HEK293 (cell line): ENCODE results near the gene L3MBTL1.

Experiments
- CTCF ChIA-PET: fragments of 350-600 bp; formaldehyde crosslinking; extraction: SDS; loops from one replicate; lab custom pipeline; 2021; ENCODE audit warnings: antibody characterized with exemption; lab: Yijun Ruan, JAX
- POLR2A ChIA-PET: fragments of 300-600 bp; formaldehyde crosslinking; extraction: SDS; loops from one replicate; lab custom pipeline; 2020; ENCODE audit warnings: antibody characterized with exemption, inconsistent platforms; lab: Yijun Ruan, JAX
- H3K27ac ChIP-seq: fragments of 200-500 bp; sonication (Bioruptor generic); 2 replicates; pipeline ENCODE4 v1.5.1; 2014; ENCODE audit warnings: low read depth, low read length, control low read depth, inconsistent platforms; ENCODE audit errors: extremely low read depth
- H3K36me3 ChIP-seq, 2 experiments: fragments of 200-500 bp in 1 of 2; sonication (Bioruptor generic) in 1 of 2; 1 replicate in 1 of 2; 2 replicates in 1 of 2; pipeline ENCODE4 v1.5.1; 2014 to 2017; ENCODE audit warnings: inconsistent platforms in 2 of 2, low read length in 2 of 2; ENCODE audit not compliant: control insufficient read depth in 2 of 2, insufficient read depth in 1 of 2
- H3K4me1 ChIP-seq: fragments of 200-500 bp; sonication (Bioruptor generic); 2 replicates; pipeline ENCODE4 v1.5.1; 2014; ENCODE audit warnings: mild to moderate bottlenecking, low read length, inconsistent platforms; ENCODE audit not compliant: control insufficient read depth, insufficient read depth
- H3K4me3 ChIP-seq: 2 replicates; pipeline ENCODE4 v1.5.1; 2011; ENCODE audit warnings: low read depth, mild to moderate bottlenecking, control low read depth, low read length, moderate library complexity
- H3K9me3 ChIP-seq: fragments of 200-500 bp; sonication (Bioruptor generic); 2 replicates; pipeline ENCODE4 v1.5.1; 2014; ENCODE audit warnings: low read depth, low read length, inconsistent platforms; ENCODE audit not compliant: control insufficient read depth, insufficient read depth
- GLIS1 ChIP-seq: fragments of 450-650 bp; formaldehyde crosslinking; IDR thresholded peaks from 2 replicates; pipeline ENCODE4 v1.5.1; 2016; ENCODE audit warnings: missing biosample characterization, missing genetic modification characterization
- KLF1 ChIP-seq: fragments of 450-650 bp; formaldehyde crosslinking; IDR thresholded peaks from 2 replicates; pipeline ENCODE4 v1.5.1; 2016; ENCODE audit warnings: missing biosample characterization, missing genetic modification characterization
- PBX3 ChIP-seq: sonication (generic); formaldehyde crosslinking; IDR thresholded peaks from 2 replicates; pipeline ENCODE4 v1.8.1; 2022; ENCODE audit warnings: mild to moderate bottlenecking, moderate library complexity, missing genetic modification reagents
- PRDM10 ChIP-seq: fragments of 450-650 bp; formaldehyde crosslinking; IDR thresholded peaks from 2 replicates; pipeline ENCODE4 v1.5.1; 2016; ENCODE audit warnings: missing biosample characterization, missing genetic modification characterization
- SP7 ChIP-seq: fragments of 450-650 bp; formaldehyde crosslinking; IDR thresholded peaks from 2 replicates; pipeline ENCODE4 v1.5.1; 2016; ENCODE audit warnings: missing biosample characterization, missing genetic modification characterization
- TRIM28 ChIP-seq: IDR thresholded peaks from 2 replicates; pipeline ENCODE4 v1.6.1; 2011; ENCODE audit warnings: low read length, control low read depth, borderline replicate concordance
- ZBTB10 ChIP-seq: fragments of 450-650 bp; formaldehyde crosslinking; IDR thresholded peaks from 2 replicates; pipeline ENCODE4 v1.5.1; 2016; ENCODE audit warnings: missing biosample characterization, missing genetic modification characterization
- ZNF449 ChIP-seq: fragments of 450-650 bp; formaldehyde crosslinking; IDR thresholded peaks from 2 replicates; pipeline ENCODE4 v1.5.1; 2017; ENCODE audit warnings: missing biosample characterization, mild to moderate bottlenecking, missing genetic modification characterization, moderate library complexity
- ZNF548 ChIP-seq: fragments of 450-650 bp; formaldehyde crosslinking; IDR thresholded peaks from 2 replicates; pipeline ENCODE4 v1.5.1; 2016; ENCODE audit warnings: missing biosample characterization, missing genetic modification characterization
- ZNF549 ChIP-seq: fragments of 450-650 bp; IDR thresholded peaks from 2 replicates; pipeline ENCODE4 v1.5.1; 2018; ENCODE audit warnings: missing biosample characterization, missing genetic modification characterization, mild to moderate bottlenecking, inconsistent platforms, moderate library complexity
- ZNF664 ChIP-seq: fragments of 450-650 bp; formaldehyde crosslinking; IDR thresholded peaks from 2 replicates; pipeline ENCODE4 v1.5.1; 2016; ENCODE audit warnings: missing biosample characterization, missing genetic modification characterization

The L3MBTL1 gene

GRCh38 chr20:43462660-43463526 is 44.6 kb upstream of the L3MBTL1 start:
- H3K27ac ChIP-seq = no peak overlapping the region
- TF ChIP-seq ZNF449 (peak; percentile 41; the same call in 1 of the 2 replicates), SP7 (tag by site-specific recombination) (no peak)
- H3K36me3 ChIP-seq = peaks cover 56 to 81% of the 10 kb centered on the region in 2 experiments
- no peaks in the 10 kb centered on the region for H3K9me3 ChIP-seq
- no peaks in the 10 kb centered on the region for H3K4me1 ChIP-seq
- CTCF ChIA-PET = interaction anchor here (0.6 kb wide), 1 partner anchor 54 kb away, joined by 3 read pairs; no protein-coding TSS in a partner anchor
- no peak overlapping the region for H3K4me3 ChIP-seq
- POLR2A ChIA-PET = no interaction called here

GRCh38 chr20:43463527-43464218 is 43.8 kb upstream of the L3MBTL1 start:
- Histone ChIP-seq H3K4me3 (no peak overlapping the region), H3K4me1 (no peaks in the 10 kb centered on the region), H3K9me3 (no peaks in the 10 kb centered on the region), H3K36me3 (peaks cover 56 to 81% of the 10 kb centered on the region in 2 experiments), H3K27ac (no peak overlapping the region)
- no peak for TF ChIP-seq ZNF549 (tag by site-specific recombination)
- no peak for TF ChIP-seq TRIM28
- peak; percentile 49; the same call in 1 of the 2 replicates for TF ChIP-seq ZNF664
- CTCF ChIA-PET = no interaction called here
- POLR2A ChIA-PET = no interaction called here

GRCh38 chr20:43464219-43464790 is 43.2 kb upstream of the L3MBTL1 start:
- no peak for TF ChIP-seq ZNF548 (tag by site-specific recombination)
- TF ChIP-seq PRDM10 (tag by site-specific recombination) = no peak
- TF ChIP-seq ZBTB10 (tag by site-specific recombination) = no peak
- no peak for TF ChIP-seq KLF1 (tag by site-specific recombination)
- TF ChIP-seq GLIS1 (tag by site-specific recombination) = no peak
- TF ChIP-seq PBX3 (CRISPR knock-in tag) = no peak
- POLR2A ChIA-PET = no interaction called here
- H3K4me1 ChIP-seq = no peaks in the 10 kb centered on the region
- no peak overlapping the region for H3K4me3 ChIP-seq
- H3K36me3 ChIP-seq = peaks cover 56 to 75% of the 10 kb centered on the region in 2 experiments
- CTCF ChIA-PET = no interaction called here
- H3K9me3 ChIP-seq = no peaks in the 10 kb centered on the region
- no peak overlapping the region for H3K27ac ChIP-seq
